Adipocyte (in vitro differentiated cells): Measurements from ENCODE around the gene PLXNB3.
A peak's percentile ranks its signal among the peaks of the same experiment; 100 is the strongest.

Experiments used
- DNase-seq: peaks from one replicate; pipeline ENCODE4 v3.0.0-alpha.2; 2015; ENCODE audit warnings: low read depth
- H3K27me3 ChIP-seq: replicated peaks from 2 replicates; pipeline ENCODE4 v1.7.0; 2013; ENCODE audit warnings: mild to moderate bottlenecking, low read length, moderate library complexity; ENCODE audit not compliant: control insufficient read depth, insufficient read depth
- H3K36me3 ChIP-seq: 2 replicates; pipeline ENCODE4 v1.7.0; 2013; ENCODE audit warnings: low read length, mild to moderate bottlenecking, moderate library complexity; ENCODE audit not compliant: control insufficient read depth, insufficient read depth, severe bottlenecking
- H3K4me1 ChIP-seq: 2 replicates; pipeline ENCODE4 v1.7.0; 2013; ENCODE audit warnings: mild to moderate bottlenecking, low read length, moderate library complexity; ENCODE audit not compliant: control insufficient read depth, insufficient read depth
- H3K4me3 ChIP-seq: 2 replicates; pipeline ENCODE4 v1.7.0; 2013; ENCODE audit warnings: mild to moderate bottlenecking, low read length, moderate library complexity
- H3K9ac ChIP-seq: 2 replicates; pipeline ENCODE4 v1.7.0; 2013; ENCODE audit warnings: mild to moderate bottlenecking, low read length, moderate library complexity
- H3K9me3 ChIP-seq: 2 replicates; pipeline ENCODE4 v1.7.0; 2013; ENCODE audit warnings: mild to moderate bottlenecking, low read length, moderate library complexity; ENCODE audit not compliant: control insufficient read depth

The PLXNB3 gene

DNA sequence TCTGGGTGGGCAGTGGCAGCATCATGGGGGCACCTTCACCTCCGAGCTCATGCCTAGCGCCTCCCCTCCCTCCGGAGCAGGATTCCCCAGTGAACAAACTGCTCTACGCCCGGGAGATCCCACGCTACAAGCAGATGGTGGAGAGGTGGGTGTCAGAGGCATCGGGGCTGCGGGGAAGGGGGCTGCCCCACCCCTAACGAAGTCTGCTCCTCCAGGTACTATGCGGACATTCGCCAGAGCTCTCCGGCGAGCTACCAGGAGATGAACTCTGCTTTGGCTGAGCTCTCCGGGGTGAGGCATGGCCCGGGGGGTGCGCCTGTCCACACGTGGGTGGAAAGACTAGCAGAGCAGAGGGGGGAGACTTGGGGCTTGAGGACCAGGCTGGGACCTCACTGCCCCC is 14.1 kb downstream of the PLXNB3 start:
- peaks cover 3% of the 10 kb centered on the region for H3K4me1 ChIP-seq
- H3K27me3 ChIP-seq = no peaks in the 10 kb centered on the region
- DNase-seq = no peak
- no peaks in the 10 kb centered on the region for H3K9me3 ChIP-seq
- H3K36me3 ChIP-seq = peaks cover 15% of the 10 kb centered on the region
- H3K9ac ChIP-seq = no peak overlapping the region
- H3K4me3 ChIP-seq = no peak overlapping the region

- no peaks in the 10 kb centered on the region for H3K27me3 ChIP-seq
- no peak overlapping the region for H3K9ac ChIP-seq
- DNase-seq = no peak
- H3K9me3 ChIP-seq = no peaks in the 10 kb centered on the region
- H3K4me3 ChIP-seq = no peak overlapping the region
- H3K4me1 ChIP-seq = peaks cover 3% of the 10 kb centered on the region
- H3K36me3 ChIP-seq = peaks cover 15% of the 10 kb centered on the region
These were observed 14.6 kb downstream of the PLXNB3 start for GRCh38 chrX:153778684-153779101.

DNA sequence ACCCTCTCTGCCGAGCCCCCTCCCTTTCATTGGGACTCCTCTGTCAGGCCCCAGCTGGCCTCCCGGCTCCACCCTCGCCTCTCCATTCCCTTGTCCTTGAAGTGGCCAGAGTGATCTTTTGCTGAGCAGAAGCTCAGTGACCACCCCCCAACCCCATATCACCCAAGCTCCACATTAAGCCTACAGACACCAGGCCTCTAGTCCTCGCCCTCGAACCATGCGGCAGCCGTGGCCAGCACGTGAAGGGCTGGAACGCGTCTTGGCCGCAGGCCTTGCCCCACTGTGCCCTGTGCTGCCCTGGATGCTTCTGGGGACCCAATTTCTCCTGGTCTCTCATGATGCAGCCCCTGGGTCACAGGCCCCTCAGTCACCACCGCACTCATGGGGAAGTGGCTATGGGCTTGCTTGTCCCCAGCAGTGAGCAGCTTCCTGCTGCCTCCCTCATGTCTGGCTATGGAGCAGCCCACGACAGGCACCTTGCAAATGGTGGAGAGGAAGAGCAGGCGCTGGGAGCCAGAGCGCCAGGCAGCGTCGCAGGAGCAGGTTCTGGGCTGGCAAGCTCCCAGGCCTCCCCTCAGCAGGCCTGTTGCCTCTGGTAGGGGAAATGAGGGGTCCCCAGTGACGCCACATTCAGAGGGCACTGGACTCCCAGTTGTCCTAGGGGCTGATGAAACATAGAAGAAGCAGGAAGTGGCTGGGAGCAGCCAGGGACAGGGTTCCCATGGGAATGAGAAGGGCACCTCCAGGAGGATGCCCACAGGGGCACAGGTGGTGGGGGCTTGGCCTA is 16.0 kb downstream of the PLXNB3 start:
- H3K27me3 ChIP-seq = no peaks in the 10 kb centered on the region
- peaks cover 11% of the 10 kb centered on the region for H3K36me3 ChIP-seq
- H3K4me1 ChIP-seq = peaks cover 3% of the 10 kb centered on the region
- H3K9ac ChIP-seq = no peak overlapping the region
- no peaks in the 10 kb centered on the region for H3K9me3 ChIP-seq
- no peak for DNase-seq
- no peak overlapping the region for H3K4me3 ChIP-seq

GRCh38 chrX:153780678-153781427 is 16.8 kb downstream of the PLXNB3 start, which contains the start of gene SRPK3:
Gene SRPK3, plus strand, starts transcription at chrX:153781041. Its CDS starts 46 bp downstream, at chrX:153781087.
- peak; percentile 37 for DNase-seq
- H3K4me3 ChIP-seq = no peak within 1 kb of the TSS
- H3K9me3 ChIP-seq = no peaks in the 10 kb centered on the region
- H3K36me3 ChIP-seq = peaks cover 17% of the 10 kb centered on the region
- H3K27me3 ChIP-seq = no peaks in the 10 kb centered on the region
- peaks cover 3% of the 10 kb centered on the region for H3K4me1 ChIP-seq
- no peak within 1 kb of the TSS for H3K9ac ChIP-seq

- no peak for DNase-seq
- Histone ChIP-seq H3K36me3 (peaks cover 24% of the 10 kb centered on the region), H3K27me3 (no peaks in the 10 kb centered on the region), H3K9me3 (no peaks in the 10 kb centered on the region), H3K4me1 (peaks cover 3% of the 10 kb centered on the region), H3K9ac (no peak overlapping the region), H3K4me3 (no peak overlapping the region)
These were observed 17.5 kb downstream of the PLXNB3 start for GRCh38 chrX:153781428-153782047.

- Histone ChIP-seq H3K4me3 (no peak overlapping the region), H3K9me3 (no peaks in the 10 kb centered on the region), H3K27me3 (no peaks in the 10 kb centered on the region), H3K9ac (no peak overlapping the region), H3K36me3 (peaks cover 25% of the 10 kb centered on the region), H3K4me1 (peaks cover 3% of the 10 kb centered on the region)
- no peak for DNase-seq
These were observed 18.3 kb downstream of the PLXNB3 start for GRCh38 chrX:153782313-153782712.

DNA sequence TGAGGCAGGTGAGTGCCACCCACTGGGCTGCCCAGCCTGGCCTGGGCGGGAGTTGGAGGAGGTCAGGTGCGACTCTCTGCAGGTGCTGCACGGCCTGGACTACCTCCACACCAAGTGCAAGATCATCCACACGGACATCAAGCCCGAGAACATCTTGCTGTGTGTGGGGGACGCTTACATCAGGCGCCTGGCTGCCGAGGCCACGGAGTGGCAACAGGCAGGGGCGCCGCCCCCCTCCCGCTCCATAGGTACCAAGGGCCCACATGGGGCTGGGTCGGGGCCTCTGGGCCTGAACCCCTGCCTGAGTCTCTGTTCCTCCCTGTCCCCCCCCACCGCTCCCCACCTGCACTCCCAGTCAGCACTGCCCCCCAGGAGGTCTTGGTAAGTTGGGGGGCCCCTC is 18.8 kb downstream of the PLXNB3 start:
- no peak for DNase-seq
- H3K27me3 ChIP-seq = no peaks in the 10 kb centered on the region
- peaks cover 21% of the 10 kb centered on the region for H3K36me3 ChIP-seq
- H3K4me3 ChIP-seq = no peak overlapping the region
- H3K9ac ChIP-seq = no peak overlapping the region
- peaks cover 3% of the 10 kb centered on the region for H3K4me1 ChIP-seq
- no peaks in the 10 kb centered on the region for H3K9me3 ChIP-seq

- Histone ChIP-seq H3K4me3 (no peak overlapping the region), H3K4me1 (peaks cover 3% of the 10 kb centered on the region), H3K9ac (no peak overlapping the region), H3K36me3 (peaks cover 15% of the 10 kb centered on the region), H3K27me3 (no peaks in the 10 kb centered on the region), H3K9me3 (no peaks in the 10 kb centered on the region)
- DNase-seq = no peak
These were observed 19.4 kb downstream of the PLXNB3 start for GRCh38 chrX:153783378-153784013.

DNA sequence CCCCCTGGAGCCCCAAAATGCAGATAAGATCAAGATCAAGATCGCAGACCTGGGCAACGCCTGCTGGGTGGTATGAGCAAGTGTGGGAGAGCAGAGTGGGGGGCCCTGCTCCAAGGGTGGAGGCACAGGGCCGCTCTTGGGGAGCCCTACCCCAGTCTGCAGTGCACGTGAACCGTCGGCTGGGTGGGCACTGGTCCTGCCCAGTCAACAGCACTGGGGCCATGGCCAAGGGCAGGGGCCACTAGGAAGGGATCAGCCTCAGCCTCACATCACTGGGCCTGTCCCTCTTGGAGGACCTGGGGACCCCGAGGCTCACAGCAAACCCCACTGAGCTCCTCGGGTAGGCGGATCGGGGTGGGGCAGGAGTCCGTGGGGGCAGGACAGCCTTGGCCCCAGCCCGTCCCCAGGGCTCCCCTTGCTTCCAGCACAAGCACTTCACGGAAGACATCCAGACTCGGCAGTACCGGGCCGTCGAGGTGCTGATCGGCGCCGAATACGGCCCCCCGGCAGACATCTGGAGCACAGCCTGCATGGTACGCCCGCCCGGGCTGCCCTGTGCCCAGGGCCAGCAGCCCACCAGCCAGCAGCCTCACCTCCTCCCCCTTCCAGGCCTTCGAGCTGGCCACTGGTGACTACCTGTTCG is 20.4 kb downstream of the PLXNB3 start:
- H3K4me3 ChIP-seq = no peak overlapping the region
- peaks cover 3% of the 10 kb centered on the region for H3K4me1 ChIP-seq
- DNase-seq = no peak
- H3K27me3 ChIP-seq = no peaks in the 10 kb centered on the region
- H3K9ac ChIP-seq = no peak overlapping the region
- no peaks in the 10 kb centered on the region for H3K9me3 ChIP-seq
- H3K36me3 ChIP-seq = peaks cover 16% of the 10 kb centered on the region

DNA sequence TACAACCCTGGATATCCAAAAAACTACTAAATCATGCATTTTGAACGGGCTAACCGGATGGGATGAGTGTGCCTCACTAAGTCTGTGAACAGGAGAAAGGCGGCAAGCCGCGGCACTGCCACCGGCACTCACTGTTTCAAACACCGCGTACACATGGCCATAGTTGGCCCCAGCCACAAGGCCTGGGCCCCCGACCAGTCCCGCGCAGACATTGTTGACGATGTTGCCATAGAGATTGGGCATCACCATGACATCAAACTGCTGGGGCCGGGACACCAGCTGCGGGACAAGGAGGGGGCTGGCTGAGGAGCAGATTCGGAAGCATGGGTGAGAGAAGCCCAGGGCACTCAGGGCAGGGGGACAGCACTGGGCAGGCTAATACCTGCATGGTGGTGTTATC is 22.6 kb downstream of the PLXNB3 start:
- Histone ChIP-seq H3K9me3 (no peaks in the 10 kb centered on the region), H3K9ac (no peak overlapping the region), H3K36me3 (peaks cover 20% of the 10 kb centered on the region), H3K27me3 (no peaks in the 10 kb centered on the region), H3K4me1 (no peaks in the 10 kb centered on the region), H3K4me3 (no peak overlapping the region)
- DNase-seq = no peak
